GM12878 (cell line): ENCODE results near the gene ERC2.

ENCODE experiments used
- CREM ChIP-seq: IDR thresholded peaks from 2 replicates; pipeline ENCODE4 v1.6.1; 2014; ENCODE audit warnings: antibody characterized with exemption, low read depth
- EP300 ChIP-seq, 2 experiments: fragments of 150-350 bp in 1 of 2; IDR thresholded peaks; 2 replicates each; pipeline ENCODE4 v1.6.1; 2011 to 2012; ENCODE audit warnings: low read depth in 2 of 2, low read length in 2 of 2, borderline replicate concordance in 1 of 2, improper control_type of control experiment in 1 of 2, inconsistent platforms in 1 of 2; ENCODE audit not compliant: control insufficient read depth in 1 of 2
- MXI1 ChIP-seq: fragments of 150-350 bp; IDR thresholded peaks from 2 replicates; pipeline ENCODE4 v1.6.1; 2011; ENCODE audit warnings: low read depth, mild to moderate bottlenecking, inconsistent platforms, low read length, improper control_type of control experiment
- NFYB ChIP-seq: IDR thresholded peaks from 2 replicates; pipeline ENCODE4 v1.6.1; 2011; ENCODE audit warnings: low read depth, mild to moderate bottlenecking, low read length, improper control_type of control experiment, moderate library complexity; ENCODE audit not compliant: insufficient read depth
- POLR2A ChIP-seq: IDR thresholded peaks from 2 replicates; pipeline ENCODE4 v1.6.1; 2011; ENCODE audit warnings: low read depth, mild to moderate bottlenecking, low read length
- POLR2AphosphoS5 ChIP-seq: IDR thresholded peaks from 2 replicates; pipeline ENCODE4 v1.6.1; 2011; ENCODE audit warnings: mild to moderate bottlenecking, low read length, inconsistent platforms
- SIN3A ChIP-seq: IDR thresholded peaks from 2 replicates; pipeline ENCODE4 v1.6.1; 2012; ENCODE audit warnings: low read depth, low read length, improper control_type of control experiment
- SKIL ChIP-seq: fragments of 450-650 bp; IDR thresholded peaks from 2 replicates; pipeline ENCODE4 v1.6.1; 2017; ENCODE audit warnings: mild to moderate bottlenecking, low read depth, inconsistent platforms; ENCODE audit not compliant: poor library complexity, severe bottlenecking
- SMC3 ChIP-seq: IDR thresholded peaks from 2 replicates; pipeline ENCODE4 v1.6.1; 2011; ENCODE audit warnings: low read length, improper control_type of control experiment, borderline replicate concordance
- TF ChIP-seq, protein P1 (sequence below), 3 experiments: IDR thresholded peaks in 2 of 3; conservative IDR thresholded peaks in 1 of 3; 2 replicates each; pipeline ENCODE4 v1.5.1; 2011; ENCODE audit warnings: low read depth in 3 of 3, low read length in 3 of 3, mild to moderate bottlenecking in 3 of 3, control low read depth in 2 of 3, moderate library complexity in 2 of 3, inconsistent platforms in 1 of 3, mixed read lengths in 1 of 3; ENCODE audit not compliant: control insufficient read depth in 2 of 3, insufficient read depth in 1 of 3; ENCODE audit errors: extremely low read depth in 1 of 3

- TF ChIP-seq EP300 (IDR thresholded peaks at IDR 0.05; ENCODE audit: borderline replicate concordance in 1 of 2, control insufficient read depth in 1 of 2, low read depth in 2 of 2, low read length in 2 of 2) (no peak), CREM (no peak), NFYB (no peak), POLR2A (no peak), MXI1 (no peak), SIN3A (no peak), SMC3 (no peak), POLR2AphosphoS5 (no peak), SKIL (no peak)
- TF ChIP-seq, protein P1, sequence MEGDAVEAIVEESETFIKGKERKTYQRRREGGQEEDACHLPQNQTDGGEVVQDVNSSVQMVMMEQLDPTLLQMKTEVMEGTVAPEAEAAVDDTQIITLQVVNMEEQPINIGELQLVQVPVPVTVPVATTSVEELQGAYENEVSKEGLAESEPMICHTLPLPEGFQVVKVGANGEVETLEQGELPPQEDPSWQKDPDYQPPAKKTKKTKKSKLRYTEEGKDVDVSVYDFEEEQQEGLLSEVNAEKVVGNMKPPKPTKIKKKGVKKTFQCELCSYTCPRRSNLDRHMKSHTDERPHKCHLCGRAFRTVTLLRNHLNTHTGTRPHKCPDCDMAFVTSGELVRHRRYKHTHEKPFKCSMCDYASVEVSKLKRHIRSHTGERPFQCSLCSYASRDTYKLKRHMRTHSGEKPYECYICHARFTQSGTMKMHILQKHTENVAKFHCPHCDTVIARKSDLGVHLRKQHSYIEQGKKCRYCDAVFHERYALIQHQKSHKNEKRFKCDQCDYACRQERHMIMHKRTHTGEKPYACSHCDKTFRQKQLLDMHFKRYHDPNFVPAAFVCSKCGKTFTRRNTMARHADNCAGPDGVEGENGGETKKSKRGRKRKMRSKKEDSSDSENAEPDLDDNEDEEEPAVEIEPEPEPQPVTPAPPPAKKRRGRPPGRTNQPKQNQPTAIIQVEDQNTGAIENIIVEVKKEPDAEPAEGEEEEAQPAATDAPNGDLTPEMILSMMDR (IDR thresholded peaks at IDR 0.05 in 2 of 3, conservative IDR thresholded peaks at IDR 0.05 in 1 of 3; ENCODE audit: control insufficient read depth in 2 of 3, extremely low read depth in 1 of 3, insufficient read depth in 1 of 3, low read depth in 3 of 3, low read length in 3 of 3), result no peak
Observed at GRCh38 chr3:56458496-56459103, 9.7 kb downstream of the ERC2 start.
